Measurements from ENCODE around the gene PDK1. TPM values are rescaled to one million over a fixed set of nuclear protein-coding genes. Genes with fewer than 3 reads are reported as not detected.

Gene PDK1
- total RNA-seq, 1 experiment from 2014 or later: 74.7 TPM

GRCh38 chr2:172612051-172612450 lies 56.2 kb downstream of the PDK1 start:
- H4K91ac ChIP-seq (ENCODE audit: insufficient read length, low read depth, low read length): no peak overlapping the region
- no peak overlapping the region for H3K4me2 ChIP-seq (ENCODE audit: insufficient read depth, insufficient read length, low read length)
- no peak overlapping the region for H2AK5ac ChIP-seq (ENCODE audit: insufficient read length, low read length)
- peaks cover 7 to 38% (median 11%) of the 10 kb centered on the region in 3 experiments; a peak in 6 of 7 replicates for H3K36me3 Mint-ChIP-seq (ENCODE audit: insufficient read depth in 1 of 3, low read depth in 3 of 3)
- peaks cover 0 to 4% of the 10 kb centered on the region in 2 experiments; a peak in 1 of 4 replicates for H3K4me1 Mint-ChIP-seq
- H3K23me2 ChIP-seq (ENCODE audit: insufficient read length, low read depth, low read length, poor library complexity, severe bottlenecking): no peaks in the 10 kb centered on the region
- no peak overlapping the region for H2BK12ac ChIP-seq (ENCODE audit: insufficient read length, low read depth, low read length)
- no peak overlapping the region for H4K8ac ChIP-seq (replicated peaks; ENCODE audit: insufficient read length, low read depth, low read length)
- H3K4me3 Mint-ChIP-seq: no peak overlapping the region
- H3K23ac ChIP-seq (ENCODE audit: insufficient read length, low read depth, low read length): no peak overlapping the region
- H3K27me3 ChIP-seq (ENCODE audit: insufficient read depth, low read length): no peaks in the 10 kb centered on the region
- H3K27ac ChIP-seq (ENCODE audit: insufficient read length, low read depth, low read length): no peak overlapping the region
- H3K27me3 Mint-ChIP-seq (ENCODE audit: low read depth): no peaks in the 10 kb centered on the region
- H3K4me1 ChIP-seq (ENCODE audit: insufficient read depth, low read length): no peaks in the 10 kb centered on the region
- no peak for TF ChIP-seq CTCF (conservative IDR thresholded peaks at IDR 0.05)
- H2BK20ac ChIP-seq (ENCODE audit: low read depth, low read length, poor library complexity, severe bottlenecking): no peak overlapping the region
- H3K79me2 ChIP-seq (ENCODE audit: insufficient read depth, low read length): no peaks in the 10 kb centered on the region
- no peak overlapping the region for H2AFZ ChIP-seq (ENCODE audit: low read length)
- H3K9me3 ChIP-seq (ENCODE audit: control insufficient read depth, low read depth, low read length): no peaks in the 10 kb centered on the region
- DNase-seq: no peak
- no CpG with 5 or more reads among the region's 4 CpGs for WGBS (ENCODE audit: extremely low coverage, insufficient read length, low lambda C conversion rate)
- no peaks in the 10 kb centered on the region for H3K79me1 ChIP-seq (ENCODE audit: insufficient read depth, low read depth, low read length, poor library complexity, severe bottlenecking)
- no peak overlapping the region for H2BK5ac ChIP-seq (ENCODE audit: insufficient read length, low read length)
- no peaks in the 10 kb centered on the region for H4K20me1 ChIP-seq (ENCODE audit: control insufficient read depth, insufficient read depth, insufficient read length)
- H3K56ac ChIP-seq (ENCODE audit: insufficient read length, low read depth, low read length): no peak overlapping the region
- no peak overlapping the region for H3K14ac ChIP-seq (ENCODE audit: insufficient read depth, low read length)
- no peak overlapping the region for H3T11ph ChIP-seq (ENCODE audit: low read length)
- no peak overlapping the region for H3K27ac Mint-ChIP-seq
- no peak overlapping the region for H2BK15ac ChIP-seq (ENCODE audit: low read depth, low read length)
- no peak overlapping the region for H3K18ac ChIP-seq (ENCODE audit: insufficient read length, low read depth, low read length)
- H3K9me3 Mint-ChIP-seq: no peaks in the 10 kb centered on the region
- no peak overlapping the region for H4K5ac ChIP-seq (ENCODE audit: insufficient read length, low read depth, low read length)
- no peak overlapping the region for H2BK120ac ChIP-seq (ENCODE audit: low read depth, low read length, poor library complexity, severe bottlenecking)
- H3K9ac ChIP-seq (ENCODE audit: extremely low read depth, insufficient read length, low read length): no peak overlapping the region
- H3K4ac ChIP-seq (ENCODE audit: low read depth, low read length): no peak overlapping the region
